Measurements from ENCODE around the gene PDLIM1. TPM values are rescaled to one million over a fixed set of nuclear protein-coding genes. Genes with fewer than 3 reads are reported as not detected.

The PDLIM1 gene
- polyA plus RNA-seq, 1 donor, result 40.6 TPM

DNA sequence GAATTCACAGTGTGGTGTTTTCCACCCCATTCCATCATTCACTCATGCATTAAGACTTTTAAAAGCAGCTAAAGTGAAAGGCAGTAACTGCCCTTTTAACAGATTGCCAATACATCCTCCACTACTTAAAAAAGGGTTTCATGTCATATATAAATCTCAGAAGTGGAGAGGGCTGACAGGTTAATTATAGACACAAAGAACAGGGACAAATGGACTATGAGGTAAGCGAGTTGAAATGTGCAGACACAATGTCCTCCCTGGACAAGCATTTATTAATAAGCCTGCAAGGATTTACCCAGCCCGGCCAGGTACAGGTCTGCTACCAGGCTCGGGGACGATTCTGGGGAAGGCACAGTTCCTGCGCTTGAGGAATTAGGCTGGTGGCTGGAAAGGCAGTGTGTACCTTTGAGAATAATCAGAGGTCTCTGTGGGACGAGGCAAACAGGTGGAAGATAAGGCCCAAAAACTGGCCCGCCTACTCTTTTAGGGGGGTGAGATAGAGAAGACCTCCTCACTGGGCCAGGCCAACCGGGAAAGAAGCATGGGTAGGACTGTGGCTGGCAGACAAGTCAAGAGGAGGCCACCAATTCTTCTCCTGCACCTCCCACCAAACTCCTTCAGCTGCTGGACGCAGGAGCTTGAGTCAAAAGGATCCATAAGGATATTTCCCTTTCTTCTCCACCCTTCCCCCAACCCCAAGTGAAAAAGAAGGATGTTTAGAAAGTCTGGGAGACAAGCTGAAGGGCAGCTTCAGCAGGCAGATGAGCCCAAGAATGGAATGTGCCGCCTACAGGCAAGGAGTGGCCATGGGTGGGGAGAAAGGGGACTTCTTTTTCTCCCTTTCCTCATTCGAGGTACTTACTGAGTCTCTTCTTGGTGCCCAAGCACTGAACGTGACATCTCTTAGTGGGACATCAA is 1.5 kb downstream of the PDLIM1 start:
- DNase-seq (ENCODE audit: low read depth), result no peak

DNA sequence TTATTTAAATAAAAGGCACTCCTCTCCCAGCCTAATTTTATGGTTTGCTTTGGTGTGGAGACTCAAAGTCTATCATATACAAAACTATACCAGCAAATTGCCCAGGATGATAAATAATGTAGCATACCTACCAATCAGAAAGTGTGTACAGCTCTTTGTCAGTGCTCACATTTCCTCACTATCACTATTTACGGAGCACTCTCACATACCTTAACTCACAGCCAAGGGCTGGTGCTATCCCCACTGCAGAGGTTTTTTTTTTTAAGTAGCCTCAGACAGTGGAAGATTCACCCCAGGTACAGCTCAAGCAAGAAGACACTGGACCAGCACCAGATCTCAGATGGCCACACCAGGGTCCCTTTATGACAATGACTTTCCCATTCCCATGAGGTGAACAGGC is 2.5 kb downstream of the PDLIM1 start:
- no peak for DNase-seq (ENCODE audit: low read depth)

DNA sequence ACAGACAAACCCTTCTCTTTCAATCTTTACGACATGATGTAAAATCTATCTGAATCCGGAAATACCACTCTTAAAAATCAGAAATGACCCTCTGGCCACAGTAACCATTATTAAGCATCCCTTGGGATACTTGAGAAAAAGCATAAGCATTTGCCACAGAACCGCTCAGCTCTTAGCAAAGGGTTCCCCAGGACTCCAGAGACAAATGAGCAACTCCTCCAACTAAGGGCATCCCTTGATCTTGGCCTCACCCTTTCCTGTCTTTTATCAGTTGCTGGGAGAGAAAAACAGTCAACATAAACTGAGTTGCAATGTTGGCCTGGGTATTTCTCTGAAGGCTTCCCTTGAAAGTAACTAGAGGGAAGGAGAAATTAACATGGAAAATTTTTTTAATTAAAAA is 3.5 kb downstream of the PDLIM1 start:
- no peak for DNase-seq (ENCODE audit: low read depth)

DNA sequence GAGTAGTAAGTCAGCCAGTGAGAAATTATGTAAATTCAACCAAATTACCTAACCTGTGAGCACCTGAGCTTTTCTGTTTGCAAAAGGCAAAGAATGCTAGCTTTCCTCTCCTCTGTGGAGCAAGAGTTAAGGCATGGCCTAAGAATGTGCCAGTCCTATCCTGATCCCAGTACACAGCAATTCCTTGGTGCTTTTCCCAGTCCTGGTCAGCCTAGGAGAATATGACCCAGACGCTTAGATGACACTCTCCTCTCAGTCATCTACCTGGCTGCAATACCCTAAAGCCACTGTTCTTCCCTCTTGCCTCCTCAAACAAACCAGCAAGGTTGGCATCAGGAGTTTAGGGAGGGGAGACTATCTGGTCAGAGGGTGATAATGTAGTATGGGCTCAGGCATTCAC is 4.1 kb downstream of the PDLIM1 start:
- DNase-seq (ENCODE audit: low read depth), result no peak

DNA sequence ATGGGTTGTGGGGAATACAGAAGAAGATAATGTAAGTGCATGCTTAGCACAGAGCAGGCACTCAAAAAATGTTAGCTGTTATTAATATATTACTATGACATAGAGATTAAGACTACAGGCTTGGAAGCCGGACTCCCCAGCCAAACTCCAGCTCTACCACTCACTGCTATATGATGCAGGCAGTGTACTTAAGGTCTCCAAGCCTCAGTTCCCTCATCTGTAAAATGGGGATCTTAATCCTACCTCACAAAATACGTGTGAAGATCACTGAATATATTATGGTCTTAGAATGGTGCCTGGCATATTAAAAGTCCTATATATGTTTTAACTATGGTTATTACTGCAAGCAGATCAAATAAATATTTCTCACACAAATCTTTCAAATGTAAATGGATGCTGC is 5.2 kb downstream of the PDLIM1 start:
- no peak for DNase-seq (ENCODE audit: low read depth)

DNA sequence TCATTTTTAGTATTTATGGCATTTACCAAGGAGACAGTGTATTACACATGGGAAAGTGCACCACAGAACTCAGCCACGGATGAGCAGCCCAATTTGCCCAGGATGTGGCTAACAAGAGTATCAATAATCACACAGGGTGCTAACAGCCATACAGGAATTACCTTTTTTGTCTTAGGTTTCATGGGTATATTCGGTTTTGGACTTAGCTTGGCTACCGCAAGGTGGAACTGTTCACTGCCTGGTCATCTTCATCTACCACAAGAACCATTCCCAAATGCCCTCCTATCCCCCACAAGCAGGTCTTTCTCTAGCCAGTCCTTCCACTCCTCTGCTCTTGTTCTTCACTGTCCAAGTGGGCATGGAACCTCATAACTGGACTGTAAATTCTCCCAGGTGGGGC is 6.0 kb downstream of the PDLIM1 start:
- DNase-seq (ENCODE audit: low read depth), result no peak

DNA sequence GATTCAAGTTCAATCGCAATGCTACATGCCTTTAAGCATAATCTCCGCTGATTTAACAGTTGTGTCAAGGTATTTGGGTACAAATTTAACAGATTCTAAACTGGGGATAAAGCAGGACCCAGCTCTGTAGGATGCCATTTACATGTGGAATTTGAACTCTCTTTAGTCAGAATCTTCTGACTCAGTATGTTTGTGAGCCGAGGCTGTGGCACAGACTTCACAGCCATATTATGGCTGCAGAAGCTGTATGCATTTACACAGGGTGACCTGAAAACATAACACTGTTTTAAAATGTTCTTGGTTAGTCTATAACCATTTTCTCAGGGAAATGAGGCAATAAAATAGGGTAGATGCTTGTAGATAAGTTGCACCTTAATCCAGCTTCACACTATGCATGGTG is 8.7 kb downstream of the PDLIM1 start:
- no peak for DNase-seq (ENCODE audit: low read depth)

DNA sequence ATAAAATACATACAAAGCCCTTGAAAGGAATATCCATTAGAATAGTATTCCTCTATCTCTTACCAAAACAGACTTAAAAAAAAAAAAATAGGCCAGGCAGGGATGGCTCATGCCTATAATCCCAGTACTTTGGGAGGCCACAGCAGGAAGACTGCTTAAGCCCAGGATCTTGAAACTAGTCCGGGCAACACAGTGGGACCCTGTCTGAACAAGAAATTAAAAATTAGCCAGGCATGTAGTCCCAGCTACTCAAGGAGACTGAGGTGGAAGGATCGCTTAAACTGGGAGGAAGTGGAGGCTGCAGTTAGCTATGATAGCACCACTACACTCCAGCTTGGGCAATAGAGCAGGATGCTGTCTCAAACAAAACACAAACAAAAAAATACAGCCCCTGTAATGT is 9.6 kb downstream of the PDLIM1 start:
- no peak for DNase-seq (ENCODE audit: low read depth)

DNA sequence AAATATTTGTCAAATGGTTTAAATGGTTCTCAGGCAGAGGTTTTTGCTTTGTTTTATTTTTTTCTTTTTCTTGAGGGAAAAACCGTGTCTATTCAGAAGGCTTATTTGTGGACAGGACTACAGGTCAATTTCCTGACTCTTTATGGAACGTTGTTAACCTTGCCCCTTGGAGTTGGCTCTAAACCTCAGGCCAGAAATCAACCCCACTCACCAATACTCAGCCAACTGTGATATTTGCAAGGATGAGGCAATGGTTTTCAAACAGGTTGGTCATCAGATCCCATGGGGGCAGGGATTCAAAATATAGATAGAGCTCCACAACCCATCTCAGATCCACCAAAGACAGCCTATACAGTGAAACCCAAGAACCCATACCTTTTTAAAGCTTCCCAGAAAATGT is 10.2 kb downstream of the PDLIM1 start:
- DNase-seq (ENCODE audit: low read depth), result no peak

DNA sequence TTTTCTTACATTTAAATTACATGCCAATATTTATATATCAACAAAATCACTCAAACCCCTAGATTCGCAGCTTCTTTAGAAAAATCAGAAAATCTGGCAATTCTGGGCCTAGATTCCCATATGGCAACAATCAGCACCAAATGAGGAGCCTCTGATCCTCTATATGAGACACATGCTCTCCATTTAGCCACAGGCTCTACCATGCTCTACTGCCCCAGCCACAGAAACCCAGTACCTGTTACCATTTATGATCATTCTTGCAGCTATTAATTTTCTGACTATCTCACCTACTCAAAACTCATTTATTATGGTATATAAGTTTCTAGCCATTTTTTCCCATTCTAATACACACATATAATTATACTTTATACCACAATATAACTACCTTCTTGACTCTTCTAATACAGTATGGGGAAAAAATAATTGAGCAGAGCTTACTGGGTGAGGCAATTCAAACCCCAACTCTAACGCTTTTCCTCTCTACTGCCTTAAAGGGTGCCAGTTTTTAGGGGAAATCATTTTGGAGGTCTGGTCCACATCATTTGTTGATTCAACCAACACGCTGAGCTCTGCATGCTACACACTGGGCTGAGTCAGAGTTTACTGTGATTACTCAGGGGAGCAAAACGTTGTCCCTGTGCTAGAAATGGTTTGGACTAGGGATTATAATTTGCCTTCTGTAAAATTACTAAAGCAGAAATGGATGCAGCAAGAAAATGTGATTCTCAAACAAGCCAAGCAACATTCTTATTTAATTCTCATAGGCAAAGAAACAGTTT is 11.6 kb downstream of the PDLIM1 start:
- DNase-seq (ENCODE audit: low read depth), result no peak

DNA sequence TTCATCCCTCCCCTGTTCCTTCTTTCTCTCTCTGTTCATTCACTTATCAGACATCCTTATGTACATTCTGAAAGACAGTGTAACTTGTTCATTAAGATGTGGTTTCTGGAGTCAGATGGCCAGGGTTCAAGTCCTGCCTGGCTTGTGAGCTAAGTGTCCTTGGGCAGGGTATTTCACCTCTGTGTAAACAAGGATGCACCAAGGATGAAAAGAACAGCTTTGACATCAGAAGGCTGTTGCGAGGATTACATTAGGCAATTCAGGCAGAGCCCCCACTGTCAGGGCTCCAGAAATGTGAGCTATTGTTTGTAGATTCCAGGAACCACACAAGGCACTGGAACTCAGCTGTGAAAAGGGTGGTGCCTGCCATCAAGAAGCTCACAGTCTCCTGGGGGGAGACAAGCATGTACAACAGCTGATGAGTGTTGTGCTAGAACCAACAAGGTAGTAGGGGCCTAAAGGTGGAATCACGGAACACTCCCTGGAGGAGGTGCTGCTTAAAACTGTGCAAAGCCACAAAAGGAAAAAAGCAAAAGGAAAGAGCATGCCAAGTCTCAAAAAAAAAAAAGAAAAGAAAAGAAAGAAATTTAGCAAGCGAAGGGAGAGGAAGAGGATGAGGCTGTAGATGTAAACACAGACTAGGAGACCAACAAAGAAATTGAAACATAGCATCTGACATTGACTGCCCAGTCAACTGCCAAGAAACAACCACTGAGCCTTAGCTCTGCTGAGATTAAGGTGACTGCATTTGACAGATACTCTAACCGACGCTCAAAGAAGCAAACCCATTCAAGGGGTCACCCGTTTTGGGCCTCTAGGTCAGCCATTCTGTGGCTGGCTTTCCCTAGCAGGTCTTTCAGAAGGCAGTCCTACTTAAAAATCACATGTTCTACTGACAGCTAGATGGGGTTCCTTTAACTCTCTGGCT is 12.5 kb downstream of the PDLIM1 start:
- DNase-seq (ENCODE audit: low read depth), result no peak

DNA sequence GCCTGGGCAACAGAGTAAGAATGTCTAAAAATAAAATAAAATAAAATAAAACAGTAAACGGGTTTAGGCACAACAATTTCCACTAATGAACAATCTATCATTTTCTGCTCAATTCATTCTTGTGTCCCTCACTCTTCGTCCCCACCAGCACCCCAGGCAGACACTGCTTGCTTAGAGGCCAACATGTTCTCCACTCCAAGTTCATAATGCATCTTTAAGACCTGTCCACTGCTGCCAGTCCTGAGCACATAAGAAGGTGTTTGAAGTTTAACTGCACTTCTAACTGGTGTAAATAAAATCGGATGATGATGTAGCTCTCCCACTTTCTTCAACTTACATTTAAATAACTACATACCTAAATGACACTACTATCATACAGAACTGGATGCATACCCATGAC is 13.2 kb downstream of the PDLIM1 start:
- DNase-seq (ENCODE audit: low read depth), result no peak

DNA sequence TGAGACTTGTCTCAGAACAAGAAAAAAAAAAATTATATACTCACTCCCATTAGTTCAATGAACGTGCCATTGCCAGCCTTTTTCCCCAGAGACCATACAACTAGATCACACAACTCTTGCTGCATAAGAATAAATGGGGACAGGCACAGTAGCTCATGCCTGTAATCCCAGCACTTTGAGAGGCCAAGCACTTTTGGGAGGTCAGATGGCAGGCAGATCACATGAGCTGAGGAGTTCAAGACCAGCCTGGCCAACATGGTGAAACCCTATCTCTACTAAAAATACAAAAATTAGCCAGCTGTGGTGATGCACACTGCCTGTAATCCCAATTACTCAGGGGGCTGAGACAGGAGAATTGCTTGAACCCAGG is 13.6 kb downstream of the PDLIM1 start:
- no peak for DNase-seq (ENCODE audit: low read depth)

DNA sequence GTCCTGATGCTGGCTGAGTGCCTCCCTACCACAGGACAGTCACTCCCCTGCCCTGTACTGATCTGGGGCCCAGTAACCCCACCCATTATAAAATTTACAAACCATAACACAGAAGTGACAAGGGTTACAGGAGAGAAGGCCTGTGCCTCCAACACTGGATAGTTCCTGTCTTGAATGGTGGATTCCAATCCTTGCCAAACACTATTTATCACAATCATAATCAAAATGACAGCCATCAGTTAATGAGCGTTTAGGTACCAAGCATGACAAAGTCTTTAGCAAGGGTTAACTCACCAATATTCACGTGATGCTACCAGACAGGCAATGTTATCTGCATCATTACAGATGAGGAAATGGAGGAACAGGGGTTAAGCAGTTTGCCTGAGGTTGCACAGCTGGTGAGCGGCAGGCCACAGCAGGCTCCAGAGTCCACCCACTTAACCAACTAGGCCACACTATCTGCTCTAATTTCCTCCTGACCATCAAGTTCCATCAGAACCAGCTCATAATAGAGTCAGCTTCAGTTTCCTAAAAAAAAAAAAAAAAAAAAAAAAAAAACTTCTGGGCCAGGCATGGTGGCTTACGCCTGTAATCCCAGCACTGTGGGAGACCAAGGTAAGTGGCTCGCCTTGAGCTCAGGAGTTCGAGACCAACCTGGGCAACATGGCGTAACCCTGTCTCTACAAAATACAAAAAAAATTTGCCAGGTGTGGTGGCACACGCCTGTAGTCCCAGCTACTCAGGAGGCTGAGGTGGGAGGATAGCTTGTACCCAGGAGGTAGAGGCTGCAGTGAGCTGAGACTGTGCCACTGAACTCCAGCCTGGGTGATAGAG is 14.2 kb downstream of the PDLIM1 start:
- DNase-seq (ENCODE audit: low read depth), result no peak

DNA sequence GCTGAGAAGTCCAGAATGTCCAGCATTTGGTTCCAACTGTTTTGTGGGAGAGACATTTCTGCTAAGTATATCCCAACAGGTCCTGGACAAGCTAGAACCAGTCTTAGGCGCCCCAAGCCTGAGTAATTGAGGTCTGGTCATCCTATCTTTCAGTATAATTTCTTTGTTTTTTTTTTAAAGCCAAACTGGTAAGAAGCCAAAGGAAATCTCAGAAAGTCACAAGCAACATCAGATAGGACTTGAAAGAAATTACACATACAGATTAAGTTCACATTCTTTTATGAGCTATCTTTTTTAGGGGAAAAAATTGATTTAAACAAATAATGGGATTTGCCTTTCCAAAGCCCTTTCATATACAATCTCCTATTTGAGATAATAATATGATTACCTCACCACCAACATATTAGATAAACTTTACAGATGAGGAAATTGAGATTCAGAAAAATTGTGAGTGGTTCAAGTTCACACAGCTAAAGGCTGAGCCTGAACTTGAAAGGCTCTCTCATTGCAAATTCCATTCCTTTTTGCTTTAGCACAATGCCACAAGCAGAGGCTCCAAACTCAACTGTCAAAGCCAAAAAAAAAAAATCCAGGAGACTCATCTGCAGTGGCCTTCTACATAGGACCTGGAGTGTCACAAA is 15.0 kb downstream of the PDLIM1 start:
- no peak for DNase-seq (ENCODE audit: low read depth)

DNA sequence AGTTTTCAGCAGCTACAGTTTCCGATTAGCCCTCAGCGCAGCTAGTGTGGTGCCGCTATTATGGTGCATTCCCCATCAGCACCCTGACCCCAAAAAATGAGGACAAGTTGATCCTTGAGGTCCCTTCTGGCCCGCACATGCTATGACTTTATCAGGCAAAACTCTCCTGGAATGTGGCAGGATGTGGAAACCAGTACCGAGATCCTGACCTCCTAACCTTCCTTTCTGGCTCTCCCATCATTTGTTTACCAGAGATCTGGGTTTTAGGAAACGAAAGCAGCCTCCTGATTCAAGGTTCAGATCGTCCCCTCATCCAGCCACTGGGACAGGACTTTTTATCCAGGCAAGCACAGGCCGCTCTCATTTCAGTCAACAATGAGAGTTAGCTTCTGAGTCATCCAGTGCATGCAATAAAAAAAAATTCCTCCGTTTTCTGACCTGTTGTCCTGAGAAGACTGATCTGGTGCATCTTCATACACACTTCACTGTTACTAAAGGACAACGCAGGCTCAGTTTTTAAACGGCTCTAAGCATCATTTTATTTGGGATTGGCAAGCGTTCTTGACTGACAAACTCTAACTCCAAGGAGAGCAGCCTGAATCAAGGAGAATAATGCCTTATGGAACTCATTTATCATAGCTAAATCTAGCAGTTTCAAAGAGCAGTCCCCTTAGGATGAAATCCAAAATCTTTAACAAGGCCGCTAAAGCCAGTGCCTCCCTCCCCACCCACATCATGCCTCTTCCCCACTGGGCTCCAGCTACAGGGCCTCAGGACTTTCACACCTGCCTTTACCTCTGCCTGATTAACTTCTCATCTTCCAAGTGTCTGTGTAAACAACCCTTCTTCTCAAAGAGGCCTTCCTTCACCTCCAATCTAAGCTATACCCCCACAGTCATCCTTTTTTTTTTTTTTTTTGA is 17.1 kb downstream of the PDLIM1 start:
- DNase-seq (ENCODE audit: low read depth), result no peak

DNA sequence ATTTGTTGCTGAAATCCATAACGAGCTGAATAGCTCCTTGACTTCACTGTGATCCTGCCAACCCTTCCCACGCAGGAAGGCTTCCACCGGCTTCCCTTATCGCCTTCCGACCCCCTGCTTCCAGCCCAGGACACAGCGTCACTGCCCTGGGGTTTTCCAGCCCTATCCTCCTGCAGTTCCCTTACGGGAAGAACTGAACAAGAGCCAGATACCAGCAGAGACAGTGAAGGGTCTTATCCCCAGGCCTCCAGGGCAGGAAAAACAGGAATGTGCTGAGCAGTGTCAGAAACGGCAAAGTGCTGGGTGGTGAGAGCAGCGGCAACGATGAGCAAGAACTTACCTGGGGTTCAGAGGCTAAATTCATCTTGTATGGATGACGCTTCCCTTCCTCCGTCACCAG is 22.4 kb downstream of the PDLIM1 start:
- DNase-seq (ENCODE audit: low read depth), result no peak

DNA sequence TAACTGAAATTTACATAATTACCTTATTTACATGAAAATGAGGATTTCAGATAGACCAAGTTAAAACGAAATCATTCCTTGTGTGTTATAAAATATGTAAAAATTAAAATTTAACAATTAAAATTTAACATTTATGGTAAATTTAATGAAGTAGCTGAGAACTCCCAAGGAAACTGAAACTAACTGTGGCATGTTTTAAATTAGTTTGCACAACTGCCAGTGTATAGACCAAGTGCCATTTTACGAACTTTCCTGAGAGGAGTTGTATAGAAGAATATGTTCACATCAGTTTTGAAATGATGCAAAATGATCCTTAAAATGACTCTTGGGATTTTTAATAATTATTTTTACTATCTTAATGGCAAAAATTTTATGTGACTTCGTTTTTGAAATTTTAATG is 23.6 kb downstream of the PDLIM1 start:
- DNase-seq (ENCODE audit: low read depth), result no peak

DNA sequence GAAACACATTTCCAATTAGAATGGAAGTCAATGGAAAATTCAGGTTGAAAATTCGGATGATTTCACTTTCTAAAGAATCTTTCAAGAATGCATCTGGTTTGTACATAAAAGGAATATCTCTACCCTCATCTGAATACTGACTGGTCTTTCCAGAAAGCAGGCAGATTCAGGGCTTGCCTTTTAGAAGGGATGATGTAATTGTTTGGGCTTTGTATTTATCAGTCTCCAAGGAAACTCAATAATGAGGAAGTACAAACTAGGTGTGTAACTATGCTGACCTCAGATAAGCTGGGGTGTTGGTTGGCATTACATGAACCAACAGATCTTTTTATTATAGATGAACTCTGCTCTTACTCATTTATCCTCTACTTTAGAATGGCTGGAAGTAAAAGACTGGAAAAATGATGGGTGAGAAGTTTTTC is 24.1 kb downstream of the PDLIM1 start:
- no peak for DNase-seq (ENCODE audit: low read depth)

DNA sequence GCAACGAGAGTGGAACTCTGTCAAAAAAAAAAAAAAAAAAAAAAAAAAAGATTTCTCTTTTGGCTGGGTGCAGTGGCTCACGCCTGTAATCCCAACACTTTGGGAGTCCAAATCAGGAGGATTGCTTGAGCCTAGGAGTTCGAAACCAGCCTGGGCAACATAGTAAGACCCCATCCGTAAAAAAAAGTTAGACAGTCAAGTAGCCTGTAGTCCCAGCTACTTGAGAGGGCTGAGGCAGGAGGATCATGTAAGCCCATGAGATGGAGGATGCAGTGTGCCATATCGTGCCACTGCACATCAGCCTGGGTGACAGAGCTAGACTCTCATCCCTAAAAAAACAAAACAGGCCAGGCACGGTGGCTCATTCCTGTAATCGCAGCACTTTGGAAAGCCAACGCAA is 25.2 kb downstream of the PDLIM1 start:
- DNase-seq (ENCODE audit: low read depth), result no peak

All from forelimb muscle (tissue), 1 donor.